ENCODE data around the gene FOSL1. TPM values are rescaled to one million over a fixed set of nuclear protein-coding genes. Genes with fewer than 3 reads are reported as not detected.

Gene FOSL1
- total and polyA plus RNA-seq, 2 donors (not counting 1 experiment from before 2014, with no cell fraction given), result 2.3 TPM; not detected in 1

DNA sequence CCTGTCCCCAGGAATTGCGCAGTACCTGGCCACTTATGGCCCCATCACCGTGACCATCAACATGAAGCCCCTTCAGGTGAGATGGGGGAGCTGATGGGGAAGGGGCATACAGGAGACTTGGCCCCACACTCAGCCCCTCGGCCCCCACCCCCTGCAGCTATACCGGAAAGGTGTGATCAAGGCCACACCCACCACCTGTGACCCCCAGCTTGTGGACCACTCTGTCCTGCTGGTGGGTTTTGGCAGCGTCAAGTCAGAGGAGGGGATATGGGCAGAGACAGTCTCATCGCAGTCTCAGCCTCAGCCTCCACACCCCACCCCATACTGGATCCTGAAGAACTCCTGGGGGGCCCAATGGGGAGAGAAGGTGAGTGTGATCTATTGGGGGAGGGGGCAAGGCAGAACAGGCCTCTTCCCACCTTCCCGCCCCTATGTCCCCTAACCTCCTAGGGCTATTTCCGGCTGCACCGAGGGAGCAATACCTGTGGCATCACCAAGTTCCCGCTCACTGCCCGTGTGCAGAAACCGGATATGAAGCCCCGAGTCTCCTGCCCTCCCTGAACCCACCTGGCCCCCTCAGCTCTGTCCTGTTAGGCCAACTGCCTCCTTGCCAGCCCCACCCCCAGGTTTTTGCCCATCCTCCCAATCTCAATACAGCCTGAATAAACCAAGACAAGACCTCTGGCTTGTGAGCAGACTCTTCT, 17.0 kb downstream of the FOSL1 start:
- no peak overlapping the region for H3K4me2 ChIP-seq (replicated peaks; ENCODE audit: low read depth, low read length, poor library complexity, severe bottlenecking)
- Mint-ChIP-seq H3K9me3 (ENCODE audit: insufficient read depth) (no peaks in the 10 kb centered on the region), H3K27me3 (no peaks in the 10 kb centered on the region), H3K27ac (no peak overlapping the region), H3K4me1 (peaks cover 44% of the 10 kb centered on the region), H3K4me3 (no peak overlapping the region)
- peaks cover 24% of the 10 kb centered on the region for H3K79me2 ChIP-seq (ENCODE audit: control insufficient read depth, insufficient read depth, low read length)
- ChIA-PET CTCF (interaction anchor here (1.5 to 15.5 kb wide), 16 partner anchors 12 to 178 kb away, joined by 5 to 244 read pairs (median 16); partner anchors contain the start of genes AP5B1, C11orf68, CFL1 and FOSL1), POLR2A (interaction anchor here (0.6 to 3.3 kb wide), 2 partner anchors 24 to 163 kb away, joined by 4 to 13 read pairs; partner anchors contain the start of genes CFL1, MUS81 and RNASEH2C)
- H3K27me3 ChIP-seq (replicated peaks in 1 of 4; ENCODE audit: control extremely low read depth in 1 of 4, control insufficient read depth in 3 of 4, insufficient read depth in 4 of 4, low read length in 3 of 4), result no peaks in the 10 kb centered on the region
- intact Hi-C loops (cut with micrococcal nuclease), result no loop called here
- no peaks in the 10 kb centered on the region for H3K9me3 ChIP-seq (ENCODE audit: control extremely low read depth in 1 of 3, control insufficient read depth in 2 of 3, insufficient read depth in 1 of 3, low read length in 2 of 3)
- no peak for ATAC-seq (ENCODE audit: low read depth)
- H4K20me1 ChIP-seq (ENCODE audit: control insufficient read depth, insufficient read depth, low read length, poor library complexity, severe bottlenecking), result peaks cover 5% of the 10 kb centered on the region
- TF ChIP-seq CTCF (IDR thresholded peaks at IDR 0.05) (no peak), EZH2 (IDR thresholded peaks at IDR 0.05; ENCODE audit: borderline replicate concordance, insufficient read depth, low read depth, low read length, poor library complexity, severe bottlenecking) (no peak)
- H2AFZ ChIP-seq (ENCODE audit: insufficient read depth, low read depth, low read length, poor library complexity, severe bottlenecking), result no peak overlapping the region
- no peak for DNase-seq
- no peak overlapping the region for H3K27ac ChIP-seq (ENCODE audit: low read length in 2 of 2)
- H3K4me3 ChIP-seq (ENCODE audit: control extremely low read depth in 1 of 5, extremely low read depth in 1 of 5, insufficient read depth in 1 of 5, low read depth in 2 of 5, low read length in 4 of 5), result no peak overlapping the region
- no peak overlapping the region for H3K9ac ChIP-seq (ENCODE audit: low read length)
- 99% methylated on average over 9 of the region's 13 CpGs for WGBS (ENCODE audit: insufficient coverage)
- H3K36me3 ChIP-seq (replicated peaks in 1 of 2; ENCODE audit: control extremely low read depth in 1 of 2, control insufficient read depth in 1 of 2, extremely low read depth in 1 of 2, insufficient read depth in 2 of 2, low read length in 1 of 2), result peaks cover 0 to 31% of the 10 kb centered on the region in 2 experiments
- H3K4me1 ChIP-seq (ENCODE audit: control insufficient read depth in 2 of 2, insufficient read depth in 2 of 2, low read length in 2 of 2), result peaks cover 16 to 40% of the 10 kb centered on the region in 2 donors
